ENCODE data around the gene XYLT1.
"Not testable (repeated sequence)": the region's sequence is repeated elsewhere in the genome, so short reads cannot be mapped to it uniquely, and the experiment has no call there.

The XYLT1 gene

DNA sequence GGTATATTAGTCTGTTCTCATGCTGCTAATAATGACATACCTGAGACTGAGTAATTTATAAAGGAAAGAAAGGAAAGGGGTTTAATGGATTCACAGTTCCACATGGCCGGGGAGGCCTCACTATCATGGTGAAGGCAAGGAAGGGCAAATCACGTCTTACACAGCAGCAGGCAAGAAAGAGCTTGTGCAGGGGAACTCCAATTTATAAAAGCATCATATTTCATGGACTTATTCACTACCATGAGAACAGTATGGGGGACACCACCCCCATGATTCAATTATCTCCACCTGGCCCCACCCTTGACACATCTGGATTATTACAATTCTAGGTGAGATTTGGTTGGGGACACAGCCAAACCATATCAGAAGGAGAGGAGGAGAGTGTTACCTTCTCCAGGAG lies 17.7 kb upstream of the XYLT1 start:
- ATAC-seq = no peak

DNA sequence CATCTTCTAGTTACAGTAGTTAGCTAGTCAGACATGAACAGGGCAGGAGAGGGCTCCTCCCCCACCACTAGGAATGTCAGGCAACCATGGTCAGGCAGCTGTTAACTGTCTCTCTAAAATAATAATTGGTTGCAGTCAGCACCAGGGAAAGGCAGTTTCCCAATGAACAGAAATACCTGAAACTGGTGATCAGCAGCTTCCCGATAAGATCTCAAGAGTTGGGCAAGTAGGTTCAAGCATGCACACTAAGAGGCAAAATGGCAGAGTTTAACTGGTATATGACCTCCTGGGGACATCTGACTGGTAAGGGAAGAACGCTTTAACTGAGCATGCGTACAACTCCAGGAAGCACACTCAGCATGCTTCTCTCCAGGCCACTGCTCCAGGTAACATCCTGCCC lies 12.6 kb upstream of the XYLT1 start:
- TF ChIP-seq, protein P1, sequence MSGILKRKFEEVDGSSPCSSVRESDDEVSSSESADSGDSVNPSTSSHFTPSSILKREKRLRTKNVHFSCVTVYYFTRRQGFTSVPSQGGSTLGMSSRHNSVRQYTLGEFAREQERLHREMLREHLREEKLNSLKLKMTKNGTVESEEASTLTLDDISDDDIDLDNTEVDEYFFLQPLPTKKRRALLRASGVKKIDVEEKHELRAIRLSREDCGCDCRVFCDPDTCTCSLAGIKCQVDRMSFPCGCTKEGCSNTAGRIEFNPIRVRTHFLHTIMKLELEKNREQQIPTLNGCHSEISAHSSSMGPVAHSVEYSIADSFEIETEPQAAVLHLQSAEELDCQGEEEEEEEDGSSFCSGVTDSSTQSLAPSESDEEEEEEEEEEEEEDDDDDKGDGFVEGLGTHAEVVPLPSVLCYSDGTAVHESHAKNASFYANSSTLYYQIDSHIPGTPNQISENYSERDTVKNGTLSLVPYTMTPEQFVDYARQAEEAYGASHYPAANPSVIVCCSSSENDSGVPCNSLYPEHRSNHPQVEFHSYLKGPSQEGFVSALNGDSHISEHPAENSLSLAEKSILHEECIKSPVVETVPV (CRISPR knock-in tag; IDR thresholded peaks at IDR 0.05) = no peak
- TF ChIP-seq ZNF70 (CRISPR knock-in tag; IDR thresholded peaks at IDR 0.05) = no peak
- TF ChIP-seq TCF4 (CRISPR knock-in tag; IDR thresholded peaks at IDR 0.05; ENCODE audit: borderline replicate concordance) = no peak
- TF ChIP-seq RARB (CRISPR knock-in tag; IDR thresholded peaks at IDR 0.05) = no peak
- TF ChIP-seq, protein P2, sequence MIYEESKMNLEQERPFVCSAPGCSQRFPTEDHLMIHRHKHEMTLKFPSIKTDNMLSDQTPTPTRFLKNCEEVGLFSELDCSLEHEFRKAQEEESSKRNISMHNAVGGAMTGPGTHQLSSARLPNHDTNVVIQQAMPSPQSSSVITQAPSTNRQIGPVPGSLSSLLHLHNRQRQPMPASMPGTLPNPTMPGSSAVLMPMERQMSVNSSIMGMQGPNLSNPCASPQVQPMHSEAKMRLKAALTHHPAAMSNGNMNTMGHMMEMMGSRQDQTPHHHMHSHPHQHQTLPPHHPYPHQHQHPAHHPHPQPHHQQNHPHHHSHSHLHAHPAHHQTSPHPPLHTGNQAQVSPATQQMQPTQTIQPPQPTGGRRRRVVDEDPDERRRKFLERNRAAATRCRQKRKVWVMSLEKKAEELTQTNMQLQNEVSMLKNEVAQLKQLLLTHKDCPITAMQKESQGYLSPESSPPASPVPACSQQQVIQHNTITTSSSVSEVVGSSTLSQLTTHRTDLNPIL (CRISPR knock-in tag; IDR thresholded peaks at IDR 0.05; ENCODE audit: low read depth) = no peak
- TF ChIP-seq ZFP30 (CRISPR knock-in tag; IDR thresholded peaks at IDR 0.05) = no peak
- TF ChIP-seq PPARA (CRISPR knock-in tag; IDR thresholded peaks at IDR 0.05; ENCODE audit: borderline replicate concordance) = no peak
- TF ChIP-seq ZNF565 (CRISPR knock-in tag; conservative IDR thresholded peaks at IDR 0.05; ENCODE audit: low read depth) = no peak
- TF ChIP-seq OSR1 (CRISPR knock-in tag; IDR thresholded peaks at IDR 0.05) = no peak
- TF ChIP-seq, protein P3, sequence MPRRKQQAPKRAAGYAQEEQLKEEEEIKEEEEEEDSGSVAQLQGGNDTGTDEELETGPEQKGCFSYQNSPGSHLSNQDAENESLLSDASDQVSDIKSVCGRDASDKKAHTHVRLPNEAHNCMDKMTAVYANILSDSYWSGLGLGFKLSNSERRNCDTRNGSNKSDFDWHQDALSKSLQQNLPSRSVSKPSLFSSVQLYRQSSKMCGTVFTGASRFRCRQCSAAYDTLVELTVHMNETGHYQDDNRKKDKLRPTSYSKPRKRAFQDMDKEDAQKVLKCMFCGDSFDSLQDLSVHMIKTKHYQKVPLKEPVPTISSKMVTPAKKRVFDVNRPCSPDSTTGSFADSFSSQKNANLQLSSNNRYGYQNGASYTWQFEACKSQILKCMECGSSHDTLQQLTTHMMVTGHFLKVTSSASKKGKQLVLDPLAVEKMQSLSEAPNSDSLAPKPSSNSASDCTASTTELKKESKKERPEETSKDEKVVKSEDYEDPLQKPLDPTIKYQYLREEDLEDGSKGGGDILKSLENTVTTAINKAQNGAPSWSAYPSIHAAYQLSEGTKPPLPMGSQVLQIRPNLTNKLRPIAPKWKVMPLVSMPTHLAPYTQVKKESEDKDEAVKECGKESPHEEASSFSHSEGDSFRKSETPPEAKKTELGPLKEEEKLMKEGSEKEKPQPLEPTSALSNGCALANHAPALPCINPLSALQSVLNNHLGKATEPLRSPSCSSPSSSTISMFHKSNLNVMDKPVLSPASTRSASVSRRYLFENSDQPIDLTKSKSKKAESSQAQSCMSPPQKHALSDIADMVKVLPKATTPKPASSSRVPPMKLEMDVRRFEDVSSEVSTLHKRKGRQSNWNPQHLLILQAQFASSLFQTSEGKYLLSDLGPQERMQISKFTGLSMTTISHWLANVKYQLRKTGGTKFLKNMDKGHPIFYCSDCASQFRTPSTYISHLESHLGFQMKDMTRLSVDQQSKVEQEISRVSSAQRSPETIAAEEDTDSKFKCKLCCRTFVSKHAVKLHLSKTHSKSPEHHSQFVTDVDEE (CRISPR knock-in tag; IDR thresholded peaks at IDR 0.05) = no peak
- no peak for TF ChIP-seq SNAI2 (CRISPR knock-in tag; IDR thresholded peaks at IDR 0.05)
- no peak for TF ChIP-seq ESRRG (CRISPR knock-in tag; IDR thresholded peaks at IDR 0.05)
- ATAC-seq = no peak

More for the DNA sequence above, 17.7 kb upstream of the XYLT1 start:
- TF ChIP-seq PPARA (CRISPR knock-in tag; IDR thresholded peaks at IDR 0.05; ENCODE audit: borderline replicate concordance) = no peak
- no peak for TF ChIP-seq RARB (CRISPR knock-in tag; IDR thresholded peaks at IDR 0.05)

DNA sequence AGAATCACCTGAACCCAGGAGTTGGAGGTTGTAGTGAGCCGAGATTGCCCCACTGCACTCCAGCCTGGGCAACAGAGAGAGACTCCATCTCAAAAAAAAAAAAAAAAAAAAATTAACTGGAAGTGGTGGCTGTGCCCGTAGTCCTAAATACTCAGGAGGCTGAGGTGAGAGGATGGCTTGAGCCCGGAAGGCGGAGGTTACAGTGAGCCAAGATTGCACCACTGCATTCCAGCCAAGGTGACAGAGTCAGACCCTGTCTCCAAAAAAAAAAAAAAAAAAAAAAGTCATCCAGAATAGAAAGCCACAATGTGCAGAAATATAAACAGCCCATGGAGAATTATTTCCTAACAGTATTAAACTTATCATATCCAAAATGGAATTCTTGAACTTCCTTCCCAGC lies 11.6 kb upstream of the XYLT1 start:
- ATAC-seq = not testable (repeated sequence)
- TF ChIP-seq ISL1 (CRISPR knock-in tag; IDR thresholded peaks at IDR 0.05) = peak; percentile 6; the same call in 1 of the 2 replicates

DNA sequence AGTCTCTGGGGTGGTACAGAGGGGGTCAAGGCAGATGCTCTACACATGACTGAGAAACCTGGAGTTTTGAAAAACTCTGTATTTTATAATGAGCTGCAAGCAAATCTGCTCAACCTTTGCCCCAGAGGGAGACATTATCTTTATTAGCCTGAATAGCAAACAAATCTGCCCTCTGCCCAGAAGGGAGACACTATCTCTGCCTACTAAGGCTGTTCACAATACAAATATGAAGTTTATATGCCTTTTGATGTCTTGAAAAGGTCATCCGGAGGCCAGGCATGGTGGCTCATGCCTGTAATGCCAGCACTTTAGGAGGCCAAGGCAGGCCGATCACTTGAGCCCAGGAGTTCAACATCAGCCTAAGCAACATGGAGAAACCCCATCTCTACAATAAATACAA lies 11.0 kb upstream of the XYLT1 start:
- TF ChIP-seq TCF4 (CRISPR knock-in tag; IDR thresholded peaks at IDR 0.05; ENCODE audit: borderline replicate concordance) (no peak), ESRRG (CRISPR knock-in tag; IDR thresholded peaks at IDR 0.05) (no peak), RARB (CRISPR knock-in tag; IDR thresholded peaks at IDR 0.05) (no peak), ARNTL (CRISPR knock-in tag; IDR thresholded peaks at IDR 0.05; ENCODE audit: borderline replicate concordance, low read depth) (no peak), ZNF565 (CRISPR knock-in tag; conservative IDR thresholded peaks at IDR 0.05; ENCODE audit: low read depth) (no peak), ZFP30 (CRISPR knock-in tag; IDR thresholded peaks at IDR 0.05) (no peak)
- TF ChIP-seq, protein P4, sequence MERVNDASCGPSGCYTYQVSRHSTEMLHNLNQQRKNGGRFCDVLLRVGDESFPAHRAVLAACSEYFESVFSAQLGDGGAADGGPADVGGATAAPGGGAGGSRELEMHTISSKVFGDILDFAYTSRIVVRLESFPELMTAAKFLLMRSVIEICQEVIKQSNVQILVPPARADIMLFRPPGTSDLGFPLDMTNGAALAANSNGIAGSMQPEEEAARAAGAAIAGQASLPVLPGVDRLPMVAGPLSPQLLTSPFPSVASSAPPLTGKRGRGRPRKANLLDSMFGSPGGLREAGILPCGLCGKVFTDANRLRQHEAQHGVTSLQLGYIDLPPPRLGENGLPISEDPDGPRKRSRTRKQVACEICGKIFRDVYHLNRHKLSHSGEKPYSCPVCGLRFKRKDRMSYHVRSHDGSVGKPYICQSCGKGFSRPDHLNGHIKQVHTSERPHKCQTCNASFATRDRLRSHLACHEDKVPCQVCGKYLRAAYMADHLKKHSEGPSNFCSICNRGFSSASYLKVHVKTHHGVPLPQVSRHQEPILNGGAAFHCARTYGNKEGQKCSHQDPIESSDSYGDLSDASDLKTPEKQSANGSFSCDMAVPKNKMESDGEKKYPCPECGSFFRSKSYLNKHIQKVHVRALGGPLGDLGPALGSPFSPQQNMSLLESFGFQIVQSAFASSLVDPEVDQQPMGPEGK (CRISPR knock-in tag; IDR thresholded peaks at IDR 0.05; ENCODE audit: borderline replicate concordance) = no peak
- TF ChIP-seq, protein P5, sequence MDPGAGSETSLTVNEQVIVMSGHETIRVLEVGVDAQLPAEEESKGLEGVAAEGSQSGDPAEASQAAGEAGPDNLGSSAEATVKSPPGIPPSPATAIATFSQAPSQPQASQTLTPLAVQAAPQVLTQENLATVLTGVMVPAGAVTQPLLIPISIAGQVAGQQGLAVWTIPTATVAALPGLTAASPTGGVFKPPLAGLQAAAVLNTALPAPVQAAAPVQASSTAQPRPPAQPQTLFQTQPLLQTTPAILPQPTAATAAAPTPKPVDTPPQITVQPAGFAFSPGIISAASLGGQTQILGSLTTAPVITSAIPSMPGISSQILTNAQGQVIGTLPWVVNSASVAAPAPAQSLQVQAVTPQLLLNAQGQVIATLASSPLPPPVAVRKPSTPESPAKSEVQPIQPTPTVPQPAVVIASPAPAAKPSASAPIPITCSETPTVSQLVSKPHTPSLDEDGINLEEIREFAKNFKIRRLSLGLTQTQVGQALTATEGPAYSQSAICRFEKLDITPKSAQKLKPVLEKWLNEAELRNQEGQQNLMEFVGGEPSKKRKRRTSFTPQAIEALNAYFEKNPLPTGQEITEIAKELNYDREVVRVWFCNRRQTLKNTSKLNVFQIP (CRISPR knock-in tag; IDR thresholded peaks at IDR 0.05; ENCODE audit: borderline replicate concordance, low read depth) = no peak
- TF ChIP-seq, protein P2 (CRISPR knock-in tag; IDR thresholded peaks at IDR 0.05; ENCODE audit: low read depth) = no peak
- ATAC-seq = no peak

DNA sequence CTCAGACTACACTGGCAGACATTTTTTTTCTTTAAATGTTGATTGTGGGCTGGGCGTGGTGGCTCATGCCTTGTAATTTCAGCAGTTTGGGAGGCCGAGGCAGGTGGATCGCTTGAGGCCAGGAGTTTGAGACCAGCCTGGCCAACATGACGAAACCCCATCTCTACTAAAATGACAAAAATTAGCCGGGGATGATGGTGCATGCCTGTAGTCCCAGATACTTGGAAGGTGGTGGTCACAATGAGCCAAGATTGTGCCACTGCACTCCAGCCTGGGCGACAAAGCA lies 6.4 kb upstream of the XYLT1 start:
- ATAC-seq = not testable (repeated sequence)
